Calu3 (cell line): ENCODE results near the gene IQCK. TPM values are rescaled to one million over a fixed set of nuclear protein-coding genes. Genes with fewer than 3 reads are reported as not detected.

ENCODE experiments used
- BruUV-seq: library from RNA; stranded (reverse); fragments of 400-500 nt; replicated peaks from 2 replicates; lab custom pipeline; 2021; lab: Mats Ljungman, UMichigan
- CTCF ChIA-PET: fragments of 300-600 bp; sonication (Branson Sonifier 250); formaldehyde crosslinking; loops from one replicate; lab custom pipeline; 2022; ENCODE audit warnings: antibody characterized with exemption; lab: Charles Lee
- DNase-seq: peaks from one replicate; pipeline ENCODE4 v3.0.0; 2022
- H3K27ac Mint-ChIP-seq: one replicate; pipeline ENCODE4 v1.8.0; 2022; ENCODE audit warnings: mixed read lengths; ENCODE audit not compliant: unreplicated experiment
- H3K27me3 Mint-ChIP-seq: one replicate; pipeline ENCODE4 v1.8.0; 2022; ENCODE audit warnings: mixed read lengths; ENCODE audit not compliant: unreplicated experiment
- H3K36me3 Mint-ChIP-seq: one replicate; pipeline ENCODE4 v1.8.0; 2022; ENCODE audit warnings: mild to moderate bottlenecking, moderate library complexity, mixed read lengths; ENCODE audit not compliant: insufficient read depth, unreplicated experiment
- H3K4me1 Mint-ChIP-seq: one replicate; pipeline ENCODE4 v1.8.0; 2022; ENCODE audit warnings: mild to moderate bottlenecking, low read depth, mixed read lengths; ENCODE audit not compliant: unreplicated experiment
- H3K4me3 Mint-ChIP-seq: one replicate; pipeline ENCODE4 v1.8.0; 2022; ENCODE audit warnings: mild to moderate bottlenecking, low read depth, moderate library complexity, mixed read lengths; ENCODE audit not compliant: unreplicated experiment
- H3K9me3 Mint-ChIP-seq: one replicate; pipeline ENCODE4 v1.8.0; 2022; ENCODE audit warnings: low read depth, mixed read lengths; ENCODE audit not compliant: unreplicated experiment
- intact Hi-C: fragments of 100-400 bp; cut with micrococcal nuclease; formaldehyde crosslinking; loops from one replicate; pipeline ENCODE4 v1.10.0; 2022; ENCODE audit not compliant: unreplicated experiment
- total RNA-seq: library from RNA; stranded (reverse); gene quantifications from 2 replicates; pipeline ENCODE4 v1.2.3, GENCODE V29; 2022
- TF ChIP-seq, protein P1 (sequence below): fragments of 200-600 bp; IDR thresholded peaks from one replicate; pipeline ENCODE4 v1.8.0; 2022; ENCODE audit warnings: antibody characterized with exemption; ENCODE audit not compliant: unreplicated experiment

The IQCK gene
- total RNA-seq, 1 experiment from 2014 or later, result 42.5 TPM

- TF ChIP-seq, protein P1, sequence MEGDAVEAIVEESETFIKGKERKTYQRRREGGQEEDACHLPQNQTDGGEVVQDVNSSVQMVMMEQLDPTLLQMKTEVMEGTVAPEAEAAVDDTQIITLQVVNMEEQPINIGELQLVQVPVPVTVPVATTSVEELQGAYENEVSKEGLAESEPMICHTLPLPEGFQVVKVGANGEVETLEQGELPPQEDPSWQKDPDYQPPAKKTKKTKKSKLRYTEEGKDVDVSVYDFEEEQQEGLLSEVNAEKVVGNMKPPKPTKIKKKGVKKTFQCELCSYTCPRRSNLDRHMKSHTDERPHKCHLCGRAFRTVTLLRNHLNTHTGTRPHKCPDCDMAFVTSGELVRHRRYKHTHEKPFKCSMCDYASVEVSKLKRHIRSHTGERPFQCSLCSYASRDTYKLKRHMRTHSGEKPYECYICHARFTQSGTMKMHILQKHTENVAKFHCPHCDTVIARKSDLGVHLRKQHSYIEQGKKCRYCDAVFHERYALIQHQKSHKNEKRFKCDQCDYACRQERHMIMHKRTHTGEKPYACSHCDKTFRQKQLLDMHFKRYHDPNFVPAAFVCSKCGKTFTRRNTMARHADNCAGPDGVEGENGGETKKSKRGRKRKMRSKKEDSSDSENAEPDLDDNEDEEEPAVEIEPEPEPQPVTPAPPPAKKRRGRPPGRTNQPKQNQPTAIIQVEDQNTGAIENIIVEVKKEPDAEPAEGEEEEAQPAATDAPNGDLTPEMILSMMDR, result no peak
- H3K4me1 Mint-ChIP-seq, result peaks cover 14% of the 10 kb centered on the region
- CTCF ChIA-PET, result no interaction called here
- H3K9me3 Mint-ChIP-seq, result no peaks in the 10 kb centered on the region
- no peak overlapping the region for H3K4me3 Mint-ChIP-seq
- no peaks in the 10 kb centered on the region for H3K36me3 Mint-ChIP-seq
- BruUV-seq, result no TSS peak
- intact Hi-C loops, result no loop called here
- no peak for DNase-seq
- no peak overlapping the region for H3K27ac Mint-ChIP-seq
- H3K27me3 Mint-ChIP-seq, result no peaks in the 10 kb centered on the region
Measured at GRCh38 chr16:19837331-19837980, 119.4 kb downstream of the IQCK start.

- H3K9me3 Mint-ChIP-seq, result no peaks in the 10 kb centered on the region
Measured at GRCh38 chr16:19837984-19838707, 120.1 kb downstream of the IQCK start.

GRCh38 chr16:19840524-19841110 is 122.5 kb downstream of the IQCK start:
- no peaks in the 10 kb centered on the region for H3K36me3 Mint-ChIP-seq
- intact Hi-C loops, result no loop called here
- no peak overlapping the region for H3K4me3 Mint-ChIP-seq
- H3K4me1 Mint-ChIP-seq, result no peaks in the 10 kb centered on the region
- TF ChIP-seq, protein P1, result no peak
- no peaks in the 10 kb centered on the region for H3K9me3 Mint-ChIP-seq
- no peaks in the 10 kb centered on the region for H3K27me3 Mint-ChIP-seq
- CTCF ChIA-PET, result interaction anchor here (0.7 kb wide), 1 partner anchor 150 kb away, joined by 3 read pairs; no protein-coding TSS in a partner anchor
- no peak overlapping the region for H3K27ac Mint-ChIP-seq
- no TSS peak for BruUV-seq
- no peak for DNase-seq

More at GRCh38 chr16:19837984-19838707, 120.1 kb downstream of the IQCK start:
- Mint-ChIP-seq H3K36me3 (no peaks in the 10 kb centered on the region), H3K27me3 (no peaks in the 10 kb centered on the region), H3K4me3 (no peak overlapping the region), H3K27ac (no peak overlapping the region), H3K4me1 (peaks cover 7% of the 10 kb centered on the region)
- BruUV-seq, result no TSS peak
- TF ChIP-seq, protein P1, result no peak
- intact Hi-C loops, result no loop called here
- CTCF ChIA-PET, result no interaction called here
- DNase-seq, result no peak

- Mint-ChIP-seq H3K9me3 (no peaks in the 10 kb centered on the region), H3K27ac (no peak overlapping the region), H3K4me3 (no peak overlapping the region), H3K36me3 (no peaks in the 10 kb centered on the region), H3K4me1 (no peaks in the 10 kb centered on the region), H3K27me3 (no peaks in the 10 kb centered on the region)
- no TSS peak for BruUV-seq
- intact Hi-C loops, result no loop called here
- TF ChIP-seq, protein P1, result no peak
- no peak for DNase-seq
- CTCF ChIA-PET, result no interaction called here
Measured at GRCh38 chr16:19841184-19841583, 123.1 kb downstream of the IQCK start.
